Upper lobe of left lung (tissue), 4 donors: ENCODE results near the gene SDS.

Experiments
- CTCF ChIP-seq, 6 experiments: fragments of 450-650 bp in 4 of 6; fragments of 200-600 bp in 2 of 6; sonication (generic) in 2 of 6; IDR thresholded peaks; one replicate each; pipeline ENCODE4 v1.5.1; 2016 to 2019; ENCODE audit warnings: antibody characterized with exemption in 6 of 6
- POLR2A ChIP-seq, 4 donors: fragments of 450-650 bp; IDR thresholded peaks; one replicate each; pipeline ENCODE4 v1.5.1; 2016 to 2017; ENCODE audit warnings: antibody characterized with exemption in 4 of 4, mild to moderate bottlenecking in 2 of 4

- TF ChIP-seq POLR2A (IDR thresholded peaks at IDR 0.05), result no peak
- TF ChIP-seq CTCF (IDR thresholded peaks at IDR 0.05), result no peak
Measured at GRCh38 chr12:113393749-113394148, 9.9 kb downstream of the SDS start.
